K562 (cell line): ENCODE measurements around the gene UCKL1. TPM values are rescaled to one million over a fixed set of nuclear protein-coding genes. Genes with fewer than 3 reads are reported as not detected.

Source experiments
- FUS ChIP-seq: fragments of 200-400 bp; formaldehyde crosslinking; optimal IDR thresholded peaks from 2 replicates; pipeline ENCODE3; 2017; ENCODE audit warnings: low read depth, low read length
- MTA3 ChIP-seq: fragments of 450-650 bp; formaldehyde crosslinking; IDR thresholded peaks from 2 replicates; pipeline ENCODE4 v1.6.1; 2017; ENCODE audit warnings: mild to moderate bottlenecking, borderline replicate concordance
- NCOA6 ChIP-seq: fragments of 450-650 bp; IDR thresholded peaks from 2 replicates; pipeline ENCODE4 v1.6.1; 2017; ENCODE audit warnings: mild to moderate bottlenecking
- NONO ChIP-seq, 2 experiments: fragments of 200-400 bp in 1 of 2; fragments of 450-650 bp in 1 of 2; formaldehyde crosslinking in 1 of 2; IDR thresholded peaks; 2 replicates each; pipeline ENCODE4 v1.6.1; 2017; ENCODE audit warnings: low read depth in 2 of 2, mild to moderate bottlenecking in 2 of 2, moderate library complexity in 2 of 2, low read length in 1 of 2
- PRMT5 ChIP-seq: sonication (generic); formaldehyde crosslinking; IDR thresholded peaks from 2 replicates; pipeline ENCODE4 v1.5.0; 2020; ENCODE audit warnings: missing genetic modification reagents
- RFX1 ChIP-seq: fragments of 450-650 bp; IDR thresholded peaks from 2 replicates; pipeline ENCODE4 v1.6.1; 2016; ENCODE audit warnings: mild to moderate bottlenecking, moderate library complexity
- RUNX1 ChIP-seq: sonication (generic); IDR thresholded peaks from 2 replicates; pipeline ENCODE4 v1.6.1; 2016; ENCODE audit warnings: antibody characterized with exemption, low read depth
- SIRT6 ChIP-seq: IDR thresholded peaks from one replicate; pipeline ENCODE4 v1.6.1; 2012; ENCODE audit warnings: low read depth, mild to moderate bottlenecking, control low read depth, inconsistent platforms, low read length, moderate library complexity
- TCFL5 ChIP-seq: fragments of 250-450 bp; sonication (Bioruptor Pico); conservative IDR thresholded peaks from 2 replicates; pipeline ENCODE4 v1.6.1; 2021; ENCODE audit warnings: mild to moderate bottlenecking, moderate library complexity, matching md5 sums
- TOE1 ChIP-seq, 2 experiments: fragments of 450-650 bp in 1 of 2; sonication (generic) in 1 of 2; formaldehyde crosslinking in 1 of 2; IDR thresholded peaks; 2 replicates each; pipeline versions ENCODE4 v1.7.1 to v1.8.0; 2016 to 2022; ENCODE audit warnings: borderline replicate concordance in 2 of 2, mild to moderate bottlenecking in 2 of 2, antibody characterized with exemption in 1 of 2, inconsistent platforms in 1 of 2, low read depth in 1 of 2, missing genetic modification reagents in 1 of 2, moderate library complexity in 1 of 2
- ZBTB11 ChIP-seq, 3 experiments: fragments of 200-800 bp in 1 of 3; fragments of 250-450 bp in 1 of 3; fragments of 450-650 bp in 1 of 3; sonication (Bioruptor Pico) in 1 of 3; sonication (Bioruptor generic) in 1 of 3; formaldehyde crosslinking in 1 of 3; IDR thresholded peaks; 2 replicates each; pipeline versions ENCODE4 v1.6.1 to v1.8.0; 2016 to 2022; ENCODE audit warnings: mild to moderate bottlenecking in 2 of 3, missing genetic modification characterization in 2 of 3, missing compliant biosample characterization in 1 of 3, moderate library complexity in 1 of 3
- ZBTB17 ChIP-seq: fragments of 450-650 bp; formaldehyde crosslinking; IDR thresholded peaks from 2 replicates; pipeline ENCODE4 v1.4.0; 2020; ENCODE audit warnings: mild to moderate bottlenecking
- ZKSCAN8 ChIP-seq: fragments of 200-800 bp; sonication (Bioruptor generic); IDR thresholded peaks from 2 replicates; pipeline ENCODE4 v1.6.1; 2016; ENCODE audit warnings: missing genetic modification characterization, missing compliant biosample characterization
- ZNF444 ChIP-seq: fragments of 250-450 bp; sonication (Bioruptor Pico); IDR thresholded peaks from 2 replicates; pipeline ENCODE4 v1.4.0; 2020; ENCODE audit warnings: mild to moderate bottlenecking, moderate library complexity
- ZNF57 ChIP-seq: fragments of 450-650 bp; formaldehyde crosslinking; IDR thresholded peaks from 2 replicates; pipeline ENCODE4 v1.4.0; 2020; ENCODE audit warnings: mild to moderate bottlenecking, moderate library complexity
- ZNF76 ChIP-seq: fragments of 250-450 bp; sonication (Bioruptor Pico); IDR thresholded peaks from 2 replicates; pipeline ENCODE4 v1.4.0; 2020; ENCODE audit warnings: mild to moderate bottlenecking, moderate library complexity, borderline replicate concordance
- polyA plus RNA-seq, 8 experiments: library from polyadenylated mRNA; depleted of rRNA in 4 of 8; stranded (reverse) in 5 of 8; unstranded in 3 of 8; fragments of >200 nt; fragmentation: Nextera tagmentation in 2 of 8; fragmentation: Illumina TruSeq in 1 of 8; extraction: Ambion mirVana in 2 of 8; extraction: Trizol in 1 of 8; gene quantifications; 2 replicates each; pipeline versions ENCODE4 v1.2.1 to v1.2.3, GENCODE V29; 2011 to 2014; ENCODE audit warnings: inconsistent platforms in 1 of 8, missing spikeins in 1 of 8
- total RNA-seq, 7 experiments: library from RNA; depleted of rRNA in 6 of 7; stranded (reverse); fragments of >200 nt in 6 of 7; fragmentation: Illumina TruSeq in 2 of 7; extraction: Trizol in 2 of 7; gene quantifications; 2 replicates each; pipeline versions ENCODE4 v1.2.1 to v1.2.3, GENCODE V29; 2011 to 2021; ENCODE audit warnings: low replicate concordance in 1 of 7
- TF ChIP-seq, protein P1 (sequence below): fragments of 450-650 bp; IDR thresholded peaks from 2 replicates; pipeline ENCODE4 v1.6.1; 2018; ENCODE audit not compliant: partially characterized antibody
- TF ChIP-seq, protein P2 (sequence below): fragments of 450-650 bp; IDR thresholded peaks from 2 replicates; pipeline ENCODE4 v1.6.1; 2016; ENCODE audit warnings: antibody characterized with exemption

The UCKL1 gene
- total and polyA plus RNA-seq, 9 of the 15 experiments (the other 6 are each of a cell fraction or from before 2014, with no cell fraction given), result 3.1 to 52.8 (median 24.2) TPM

- no peak for TF ChIP-seq PRMT5 (CRISPR knock-in tag)
- no peak for TF ChIP-seq ZNF444
- TF ChIP-seq, protein P1, sequence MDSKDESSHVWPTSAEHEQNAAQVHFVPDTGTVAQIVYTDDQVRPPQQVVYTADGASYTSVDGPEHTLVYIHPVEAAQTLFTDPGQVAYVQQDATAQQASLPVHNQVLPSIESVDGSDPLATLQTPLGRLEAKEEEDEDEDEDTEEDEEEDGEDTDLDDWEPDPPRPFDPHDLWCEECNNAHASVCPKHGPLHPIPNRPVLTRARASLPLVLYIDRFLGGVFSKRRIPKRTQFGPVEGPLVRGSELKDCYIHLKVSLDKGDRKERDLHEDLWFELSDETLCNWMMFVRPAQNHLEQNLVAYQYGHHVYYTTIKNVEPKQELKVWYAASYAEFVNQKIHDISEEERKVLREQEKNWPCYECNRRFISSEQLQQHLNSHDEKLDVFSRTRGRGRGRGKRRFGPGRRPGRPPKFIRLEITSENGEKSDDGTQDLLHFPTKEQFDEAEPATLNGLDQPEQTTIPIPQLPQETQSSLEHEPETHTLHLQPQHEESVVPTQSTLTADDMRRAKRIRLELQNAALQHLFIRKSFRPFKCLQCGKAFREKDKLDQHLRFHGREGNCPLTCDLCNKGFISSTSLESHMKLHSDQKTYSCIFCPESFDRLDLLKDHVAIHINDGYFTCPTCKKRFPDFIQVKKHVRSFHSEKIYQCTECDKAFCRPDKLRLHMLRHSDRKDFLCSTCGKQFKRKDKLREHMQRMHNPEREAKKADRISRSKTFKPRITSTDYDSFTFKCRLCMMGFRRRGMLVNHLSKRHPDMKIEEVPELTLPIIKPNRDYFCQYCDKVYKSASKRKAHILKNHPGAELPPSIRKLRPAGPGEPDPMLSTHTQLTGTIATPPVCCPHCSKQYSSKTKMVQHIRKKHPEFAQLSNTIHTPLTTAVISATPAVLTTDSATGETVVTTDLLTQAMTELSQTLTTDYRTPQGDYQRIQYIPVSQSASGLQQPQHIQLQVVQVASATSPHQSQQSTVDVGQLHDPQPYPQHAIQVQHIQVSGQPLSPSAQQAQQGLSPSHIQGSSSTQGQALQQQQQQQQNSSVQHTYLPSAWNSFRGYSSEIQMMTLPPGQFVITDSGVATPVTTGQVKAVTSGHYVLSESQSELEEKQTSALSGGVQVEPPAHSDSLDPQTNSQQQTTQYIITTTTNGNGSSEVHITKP, result no peak
- TF ChIP-seq ZKSCAN8 (CRISPR knock-in tag), result no peak
- 0 out of 2 replicates have a peak, but pooled peaks have one; percentile 13 for TF ChIP-seq NCOA6
- TF ChIP-seq, protein P2, sequence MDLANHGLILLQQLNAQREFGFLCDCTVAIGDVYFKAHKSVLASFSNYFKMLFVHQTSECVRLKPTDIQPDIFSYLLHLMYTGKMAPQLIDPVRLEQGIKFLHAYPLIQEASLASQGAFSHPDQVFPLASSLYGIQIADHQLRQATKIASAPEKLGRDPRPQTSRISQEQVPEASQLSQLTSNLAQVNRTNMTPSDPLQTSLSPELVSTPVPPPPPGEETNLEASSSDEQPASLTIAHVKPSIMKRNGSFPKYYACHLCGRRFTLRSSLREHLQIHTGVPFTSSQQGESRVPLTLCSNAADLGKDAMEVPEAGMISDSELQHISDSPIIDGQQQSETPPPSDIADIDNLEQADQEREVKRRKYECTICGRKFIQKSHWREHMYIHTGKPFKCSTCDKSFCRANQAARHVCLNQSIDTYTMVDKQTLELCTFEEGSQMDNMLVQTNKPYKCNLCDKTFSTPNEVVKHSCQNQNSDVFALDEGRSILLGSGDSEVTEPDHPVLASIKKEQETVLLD, result no peak
- TF ChIP-seq RFX1, result no peak
- TF ChIP-seq ZBTB17 (CRISPR knock-in tag), result peak; percentile 50; the same call in 1 of the 2 replicates
- no peak for TF ChIP-seq ZNF57 (CRISPR knock-in tag)
- no peak for TF ChIP-seq TOE1 (IDR thresholded peaks at IDR 0.05; ENCODE audit: borderline replicate concordance)
- TF ChIP-seq TOE1 (CRISPR knock-in tag; IDR thresholded peaks at IDR 0.05; ENCODE audit: borderline replicate concordance, low read depth), result no peak
- no peak for TF ChIP-seq ZNF76 (CRISPR knock-in tag)
- 0 out of 2 replicates have a peak, but pooled peaks have one; percentile 49 for TF ChIP-seq MTA3
- TF ChIP-seq ZBTB11 (CRISPR knock-in tag; IDR thresholded peaks at IDR 0.05), result peak; percentile 64 to 94 (median 92); a peak in 5 of 6 replicates
- TF ChIP-seq FUS, result no peak
- no peak for TF ChIP-seq RUNX1
- no peak for TF ChIP-seq SIRT6
- no peak for TF ChIP-seq TCFL5
- no peak for TF ChIP-seq NONO (IDR thresholded peaks at IDR 0.05; ENCODE audit: low read depth in 2 of 2, low read length in 1 of 2)
Observed at GRCh38 chr20:63978319-63979228, 22.4 kb upstream of the UCKL1 start (continued).
